Gastrocnemius medialis (tissue), 4 donors: ENCODE results near the gene GALNT14. TPM values are rescaled to one million over a fixed set of nuclear protein-coding genes. Genes with fewer than 3 reads are reported as not detected.

Experiments
- ATAC-seq, 2 donors: fragments of 150-250 bp; one replicate each; pipeline ENCODE4 v1.9.1; 2016
- DNase-seq, 2 donors: peaks; one replicate each; pipeline ENCODE4 v3.0.0-alpha.2; 2019
- H3K27ac ChIP-seq, 4 donors: fragments of 200-600 bp; sonication (generic); 1 replicate in 1 of 4; 2 replicates in 3 of 4; pipeline ENCODE4 v1.5.1; 2016 to 2018; ENCODE audit warnings: mild to moderate bottlenecking in 2 of 4, moderate library complexity in 1 of 4
- H3K27me3 ChIP-seq, 3 donors: fragments of 200-600 bp; sonication (generic) in 2 of 3; 1 replicate in 1 of 3; 2 replicates in 2 of 3; pipeline versions ENCODE4 v1.5.1 to v1.6.0; 2016 to 2019; ENCODE audit warnings: mild to moderate bottlenecking in 1 of 3, moderate library complexity in 1 of 3
- H3K36me3 ChIP-seq, 2 donors: fragments of 200-600 bp; sonication (generic) in 1 of 2; one replicate each; pipeline ENCODE4 v1.5.1; 2017 to 2018
- H3K4me1 ChIP-seq, 2 donors: fragments of 200-600 bp; sonication (generic) in 1 of 2; one replicate each; pipeline ENCODE4 v1.5.1; 2016 to 2017; ENCODE audit warnings: mild to moderate bottlenecking in 2 of 2
- H3K4me3 ChIP-seq, 4 donors: fragments of 200-600 bp; sonication (generic) in 3 of 4; 1 replicate in 1 of 4; 2 replicates in 3 of 4; pipeline ENCODE4 v1.5.1; 2016 to 2019; ENCODE audit warnings: mild to moderate bottlenecking in 2 of 4
- H3K9me3 ChIP-seq, 3 donors: fragments of 200-600 bp; sonication (generic) in 2 of 3; 1 replicate in 1 of 3; 2 replicates in 2 of 3; pipeline ENCODE4 v1.5.1; 2016 to 2019
- CTCF ChIP-seq, 5 experiments: fragments of 450-650 bp in 3 of 5; fragments of 200-600 bp in 2 of 5; sonication (generic) in 2 of 5; IDR thresholded peaks in 4 of 5; conservative IDR thresholded peaks in 1 of 5; 1 replicate in 4 of 5; 2 replicates in 1 of 5; pipeline ENCODE4 v1.5.1; 2016 to 2019; ENCODE audit warnings: antibody characterized with exemption in 5 of 5, mild to moderate bottlenecking in 3 of 5, moderate library complexity in 3 of 5
- POLR2A ChIP-seq, 2 donors: fragments of 450-650 bp; IDR thresholded peaks; one replicate each; pipeline ENCODE4 v1.6.1; 2017; ENCODE audit warnings: antibody characterized with exemption in 2 of 2, mild to moderate bottlenecking in 2 of 2, moderate library complexity in 2 of 2
- in situ Hi-C, 4 donors: fragments of 200-750 bp; cut with MboI; loops; one replicate each; pipeline versions ENCODE4 v1.15.0 to v1.8.0; 2017; ENCODE audit warnings: low sequenced_read_pairs in 4 of 4
- intact Hi-C: fragments of 100-400 bp; cut with DNase I; formaldehyde crosslinking; loops from one replicate; pipeline ENCODE4 v1.15.1; 2023; ENCODE audit warnings: low total_unique reads
- total RNA-seq, 4 donors: library from RNA; depleted of rRNA; stranded (reverse); fragments of >200 nt; gene quantifications; one replicate each; pipeline versions ENCODE4 v1.1.0 to v1.2.3, GENCODE V29; 2016

GALNT14 gene
- total RNA-seq, 4 donors from 2014 or later: 0.16 TPM; not detected in 3

GRCh38 chr2:30994227-30995056 is 143.8 kb downstream of the GALNT14 start:
- DNase-seq (no peak), ATAC-seq (no peak)
- intact Hi-C loops: no loop called here
- Histone ChIP-seq H3K36me3 (no peaks in the 10 kb centered on the region), H3K4me1 (no peaks in the 10 kb centered on the region), H3K27me3 (no peaks in the 10 kb centered on the region), H3K9me3 (no peaks in the 10 kb centered on the region), H3K27ac (no peak overlapping the region), H3K4me3 (no peak overlapping the region)
- TF ChIP-seq POLR2A (IDR thresholded peaks at IDR 0.05): no peak
- TF ChIP-seq CTCF (IDR thresholded peaks at IDR 0.05 in 4 of 5, conservative IDR thresholded peaks at IDR 0.05 in 1 of 5): no peak
- in situ Hi-C loops: no loop called here

- H3K4me1 ChIP-seq: no peaks in the 10 kb centered on the region
- no peak for ATAC-seq
- H3K9me3 ChIP-seq: no peaks in the 10 kb centered on the region
- no peak for DNase-seq
- intact Hi-C loops (no loop called here), in situ Hi-C loops (no loop called here)
- TF ChIP-seq POLR2A (IDR thresholded peaks at IDR 0.05): no peak
- H3K36me3 ChIP-seq: no peaks in the 10 kb centered on the region
- H3K27ac ChIP-seq: no peak overlapping the region
- no peak overlapping the region for H3K4me3 ChIP-seq
- no peaks in the 10 kb centered on the region for H3K27me3 ChIP-seq
Observed at GRCh38 chr2:30992781-30993180, 145.5 kb downstream of the GALNT14 start.

GRCh38 chr2:30990671-30991070 is 147.6 kb downstream of the GALNT14 start:
- H3K36me3 ChIP-seq: no peaks in the 10 kb centered on the region
- intact Hi-C loops (no loop called here), in situ Hi-C loops (no loop called here)
- H3K9me3 ChIP-seq: no peaks in the 10 kb centered on the region
- ATAC-seq (no peak), DNase-seq (no peak)
- H3K27me3 ChIP-seq: no peaks in the 10 kb centered on the region
- H3K4me1 ChIP-seq: no peaks in the 10 kb centered on the region
- no peak overlapping the region for H3K4me3 ChIP-seq
- H3K27ac ChIP-seq: no peak overlapping the region
- no peak for TF ChIP-seq POLR2A (IDR thresholded peaks at IDR 0.05)
- no peak for TF ChIP-seq CTCF (IDR thresholded peaks at IDR 0.05 in 4 of 5, conservative IDR thresholded peaks at IDR 0.05 in 1 of 5)

DNA sequence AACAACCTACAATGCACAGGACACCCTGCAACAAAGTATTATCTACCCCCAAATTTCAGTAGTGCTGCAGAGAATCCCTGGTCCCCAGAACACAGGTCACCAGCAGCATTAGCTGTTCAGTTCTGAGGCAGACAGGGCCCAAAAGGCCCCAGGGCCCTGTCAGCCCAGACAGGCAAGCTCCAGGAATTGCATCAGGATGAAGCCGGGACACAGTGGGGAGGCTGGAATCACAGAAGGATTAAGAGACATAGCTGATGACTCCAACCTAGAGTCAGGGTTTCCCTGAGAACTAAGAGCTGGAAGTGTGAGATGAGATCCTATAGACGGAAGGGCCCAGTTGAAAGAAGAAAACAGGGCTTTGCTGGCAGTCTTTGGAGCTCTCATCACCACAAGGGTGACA is 148.1 kb downstream of the GALNT14 start:
- intact Hi-C loops (no loop called here), in situ Hi-C loops (no loop called here)
- no peak for DNase-seq
- no peak for TF ChIP-seq POLR2A (IDR thresholded peaks at IDR 0.05)
- TF ChIP-seq CTCF (IDR thresholded peaks at IDR 0.05 in 4 of 5, conservative IDR thresholded peaks at IDR 0.05 in 1 of 5): no peak
- H3K9me3 ChIP-seq: no peaks in the 10 kb centered on the region
- no peak overlapping the region for H3K4me3 ChIP-seq
- H3K27me3 ChIP-seq: no peaks in the 10 kb centered on the region
- H3K4me1 ChIP-seq: no peaks in the 10 kb centered on the region
- ATAC-seq: no peak
- no peaks in the 10 kb centered on the region for H3K36me3 ChIP-seq
- no peak overlapping the region for H3K27ac ChIP-seq

DNA sequence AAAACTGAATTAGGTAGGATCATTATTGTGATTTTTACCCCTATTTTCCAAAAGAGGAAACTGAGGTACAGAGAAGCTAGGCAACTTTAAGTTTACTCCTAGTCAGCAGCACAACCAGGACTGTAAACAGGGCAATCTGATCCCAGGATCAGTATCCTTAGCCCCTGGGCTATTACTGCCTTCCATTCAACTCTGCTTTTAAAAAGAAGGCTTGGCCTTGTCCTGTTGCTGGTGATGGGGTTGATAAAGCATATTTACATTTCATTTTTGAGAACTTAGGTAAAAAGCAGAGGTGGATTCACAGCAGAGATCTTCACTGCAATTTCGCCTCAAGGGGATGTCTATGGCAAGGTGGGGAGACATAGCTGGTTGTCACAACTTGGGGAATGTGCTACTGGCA is 148.5 kb downstream of the GALNT14 start:
- DNase-seq (no peak), ATAC-seq (no peak)
- no peaks in the 10 kb centered on the region for H3K27me3 ChIP-seq
- H3K36me3 ChIP-seq: no peaks in the 10 kb centered on the region
- in situ Hi-C loops: no loop called here
- no peak overlapping the region for H3K4me3 ChIP-seq
- TF ChIP-seq CTCF (IDR thresholded peaks at IDR 0.05 in 4 of 5, conservative IDR thresholded peaks at IDR 0.05 in 1 of 5) (no peak), POLR2A (IDR thresholded peaks at IDR 0.05) (no peak)
- no peak overlapping the region for H3K27ac ChIP-seq
- H3K4me1 ChIP-seq: no peaks in the 10 kb centered on the region
- intact Hi-C loops: no loop called here
- no peaks in the 10 kb centered on the region for H3K9me3 ChIP-seq
